Measurements from ENCODE around the gene DNAH1. TPM values are rescaled to one million over a fixed set of nuclear protein-coding genes. Genes with fewer than 3 reads are reported as not detected.

Gene DNAH1
- total and polyA plus RNA-seq, 2 donors (not counting 1 experiment from before 2014, with no cell fraction given): 47.2 to 59.2 TPM

GRCh38 chr3:52293491-52294319, 22.4 kb upstream of the DNAH1 start:
- POLR2A ChIA-PET: no interaction called here
- TF ChIP-seq EZH2 (IDR thresholded peaks at IDR 0.05; ENCODE audit: borderline replicate concordance, insufficient read depth, low read depth, low read length, poor library complexity, severe bottlenecking) (no peak), CTCF (IDR thresholded peaks at IDR 0.05) (no peak)

More at GRCh38 chr3:52293491-52294319, 22.4 kb upstream of the DNAH1 start:
- Histone ChIP-seq H3K4me3 (ENCODE audit: control extremely low read depth in 1 of 5, extremely low read depth in 1 of 5, insufficient read depth in 1 of 5, low read depth in 2 of 5, low read length in 4 of 5) (no peak overlapping the region), H3K27me3 (replicated peaks in 1 of 4; ENCODE audit: control extremely low read depth in 1 of 4, control insufficient read depth in 3 of 4, insufficient read depth in 4 of 4, low read length in 3 of 4) (no peaks in the 10 kb centered on the region), H3K4me2 (replicated peaks; ENCODE audit: low read depth, low read length, poor library complexity, severe bottlenecking) (no peak overlapping the region), H3K36me3 (replicated peaks in 1 of 2; ENCODE audit: control extremely low read depth in 1 of 2, control insufficient read depth in 1 of 2, extremely low read depth in 1 of 2, insufficient read depth in 2 of 2, low read length in 1 of 2) (peaks cover 0 to 38% of the 10 kb centered on the region in 2 experiments), H4K20me1 (ENCODE audit: control insufficient read depth, insufficient read depth, low read length, poor library complexity, severe bottlenecking) (peaks cover 15% of the 10 kb centered on the region), H3K4me1 (ENCODE audit: control insufficient read depth in 2 of 2, insufficient read depth in 2 of 2, low read length in 2 of 2) (peaks cover 3 to 15% of the 10 kb centered on the region in 2 donors), H2AFZ (ENCODE audit: insufficient read depth, low read depth, low read length, poor library complexity, severe bottlenecking) (no peak overlapping the region), H3K9me3 (ENCODE audit: control extremely low read depth in 1 of 3, control insufficient read depth in 2 of 3, insufficient read depth in 1 of 3, low read length in 2 of 3) (no peaks in the 10 kb centered on the region), H3K9ac (ENCODE audit: low read length) (no peak overlapping the region), H3K79me2 (ENCODE audit: control insufficient read depth, insufficient read depth, low read length) (peaks cover 63% of the 10 kb centered on the region), H3K27ac (ENCODE audit: low read length in 2 of 2) (no peak overlapping the region)
- H3K9me3 Mint-ChIP-seq (ENCODE audit: insufficient read depth): no peaks in the 10 kb centered on the region
- 98% methylated on average over 8 of the region's 17 CpGs for WGBS (ENCODE audit: insufficient coverage)
- no peak overlapping the region for H3K27ac Mint-ChIP-seq
- no peak overlapping the region for H3K4me3 Mint-ChIP-seq
- H3K4me1 Mint-ChIP-seq: peaks cover 24% of the 10 kb centered on the region
- intact Hi-C loops (cut with micrococcal nuclease): no loop called here
- no peaks in the 10 kb centered on the region for H3K27me3 Mint-ChIP-seq
- ATAC-seq (ENCODE audit: low read depth) (no peak), DNase-seq (no peak)
- CTCF ChIA-PET: interaction anchor here (0.6 to 12.8 kb wide), 4 partner anchors 24 to 63 kb away, joined by 3 to 352 read pairs (median 8); no protein-coding TSS in a partner anchor
